Endodermal cell (in vitro differentiated cells): ENCODE results near the gene ACO2. TPM values are rescaled to one million over a fixed set of nuclear protein-coding genes. Genes with fewer than 3 reads are reported as not detected.

Experiments
- DNase-seq: peaks from one replicate; pipeline ENCODE4 v3.0.0-alpha.2; 2017
- H3K27ac ChIP-seq: 2 replicates; pipeline ENCODE4 v1.5.1; 2013; ENCODE audit warnings: mild to moderate bottlenecking, low read depth, low read length, moderate library complexity
- H3K27me3 ChIP-seq: 2 replicates; pipeline ENCODE4 v1.6.1; 2013; ENCODE audit warnings: mild to moderate bottlenecking, low read length, moderate library complexity; ENCODE audit not compliant: insufficient read depth, control insufficient read depth, poor library complexity, severe bottlenecking
- H3K36me3 ChIP-seq: 2 replicates; pipeline ENCODE4 v1.7.0; 2013; ENCODE audit warnings: mild to moderate bottlenecking, low read length, moderate library complexity; ENCODE audit not compliant: control insufficient read depth, insufficient read depth
- H3K4me1 ChIP-seq: one replicate; pipeline ENCODE4 v1.7.0; 2013; ENCODE audit warnings: low read length; ENCODE audit not compliant: control insufficient read depth, insufficient read depth
- H3K4me3 ChIP-seq: 2 replicates; pipeline ENCODE4 v1.5.1; 2013; ENCODE audit warnings: mild to moderate bottlenecking, low read length, moderate library complexity
- H3K9ac ChIP-seq: 2 replicates; pipeline ENCODE4 v1.6.1; 2013; ENCODE audit warnings: mild to moderate bottlenecking, low read length, moderate library complexity; ENCODE audit not compliant: poor library complexity, severe bottlenecking; ENCODE audit errors: extremely low read depth
- H3K9me3 ChIP-seq: 2 replicates; pipeline ENCODE4 v1.6.1; 2013; ENCODE audit warnings: mild to moderate bottlenecking, low read length, moderate library complexity; ENCODE audit not compliant: control insufficient read depth
- H3K27ac Mint-ChIP-seq: 2 replicates; pipeline ENCODE4 v1.8.0; 2020; ENCODE audit warnings: mixed read lengths
- H3K27me3 Mint-ChIP-seq: 2 replicates; pipeline ENCODE4 v1.8.0; 2021; ENCODE audit warnings: mild to moderate bottlenecking, mixed read lengths; ENCODE audit not compliant: insufficient read depth
- H3K36me3 Mint-ChIP-seq: 2 replicates; pipeline ENCODE4 v1.8.0; 2020; ENCODE audit warnings: low read depth, mixed read lengths
- H3K4me1 Mint-ChIP-seq: 2 replicates; pipeline ENCODE4 v1.8.0; 2020; ENCODE audit warnings: mixed read lengths
- H3K4me3 Mint-ChIP-seq: 2 replicates; pipeline ENCODE4 v1.8.0; 2020; ENCODE audit warnings: mild to moderate bottlenecking, moderate library complexity, mixed read lengths
- H3K9me3 Mint-ChIP-seq: 2 replicates; pipeline ENCODE4 v1.8.0; 2020; ENCODE audit warnings: mild to moderate bottlenecking, mixed read lengths
- WGBS, 2 experiments: methylation state at CpG; one replicate each; pipeline versions ENCODE4 v1.1.5 to v1.1.7; 2013; ENCODE audit warnings: missing lambda C conversion rate in 2 of 2, mixed read lengths in 1 of 2; ENCODE audit not compliant: insufficient coverage in 1 of 2, insufficient read length in 1 of 2; 5-methylcytosine and 5-hydroxymethylcytosine counted together
- total RNA-seq, 2 donors: library from RNA; stranded (reverse); fragmentation: NEBNext Ultra II Directional in 1 of 2; extraction: Animal tissue kit (Norgen Biotek cat#: 25700) in 1 of 2; gene quantifications; 2 replicates in 1 of 2; 3 replicates in 1 of 2; pipeline ENCODE4 v1.2.1, GENCODE V29; 2021
- TF ChIP-seq, protein P1 (sequence below): fragments of 200-600 bp; sonication (generic); conservative IDR thresholded peaks from 2 replicates; pipeline ENCODE4 v1.5.0; 2021; ENCODE audit warnings: antibody characterized with exemption, mild to moderate bottlenecking

Gene ACO2
- total RNA-seq, 2 donors from 2014 or later = 69.0 to 82.3 TPM

DNA sequence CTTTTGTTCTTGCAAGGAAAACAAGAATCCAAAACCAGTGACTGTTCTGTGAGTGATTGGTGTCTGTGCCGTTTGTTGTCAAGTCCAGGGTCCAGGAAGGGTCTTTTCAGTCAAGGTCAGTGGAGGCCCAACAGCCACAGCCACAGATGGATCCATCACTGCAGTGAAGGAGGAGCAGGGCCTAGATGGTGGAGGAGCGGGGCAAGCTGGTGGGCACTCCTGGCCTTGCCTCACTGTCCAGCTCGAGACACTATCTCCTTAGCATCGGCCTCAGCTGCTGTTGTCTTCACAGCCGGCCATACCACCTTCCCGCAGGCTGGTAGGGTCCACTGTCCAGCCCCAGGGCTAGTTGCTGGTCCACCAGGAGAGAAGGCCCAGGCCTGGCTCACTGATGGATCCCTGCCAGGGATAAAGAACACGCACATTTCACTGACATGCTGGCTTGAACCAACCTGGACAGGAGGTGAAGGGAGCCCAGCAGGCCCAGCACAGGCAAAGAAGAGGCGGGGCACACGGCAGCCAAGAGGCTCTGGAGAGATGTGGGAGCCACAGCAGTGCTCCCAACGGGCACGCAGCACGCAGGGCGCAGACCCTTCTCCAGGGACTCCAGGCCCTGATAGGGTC lies 60.1 kb downstream of the ACO2 start:
- H3K27me3 Mint-ChIP-seq = no peaks in the 10 kb centered on the region
- H3K4me3 Mint-ChIP-seq = no peak overlapping the region
- H3K4me1 ChIP-seq = peaks cover 2% of the 10 kb centered on the region
- H3K36me3 ChIP-seq = peaks cover 71% of the 10 kb centered on the region
- H3K4me3 ChIP-seq = no peak overlapping the region
- H3K9ac ChIP-seq = no peak overlapping the region
- TF ChIP-seq, protein P1, sequence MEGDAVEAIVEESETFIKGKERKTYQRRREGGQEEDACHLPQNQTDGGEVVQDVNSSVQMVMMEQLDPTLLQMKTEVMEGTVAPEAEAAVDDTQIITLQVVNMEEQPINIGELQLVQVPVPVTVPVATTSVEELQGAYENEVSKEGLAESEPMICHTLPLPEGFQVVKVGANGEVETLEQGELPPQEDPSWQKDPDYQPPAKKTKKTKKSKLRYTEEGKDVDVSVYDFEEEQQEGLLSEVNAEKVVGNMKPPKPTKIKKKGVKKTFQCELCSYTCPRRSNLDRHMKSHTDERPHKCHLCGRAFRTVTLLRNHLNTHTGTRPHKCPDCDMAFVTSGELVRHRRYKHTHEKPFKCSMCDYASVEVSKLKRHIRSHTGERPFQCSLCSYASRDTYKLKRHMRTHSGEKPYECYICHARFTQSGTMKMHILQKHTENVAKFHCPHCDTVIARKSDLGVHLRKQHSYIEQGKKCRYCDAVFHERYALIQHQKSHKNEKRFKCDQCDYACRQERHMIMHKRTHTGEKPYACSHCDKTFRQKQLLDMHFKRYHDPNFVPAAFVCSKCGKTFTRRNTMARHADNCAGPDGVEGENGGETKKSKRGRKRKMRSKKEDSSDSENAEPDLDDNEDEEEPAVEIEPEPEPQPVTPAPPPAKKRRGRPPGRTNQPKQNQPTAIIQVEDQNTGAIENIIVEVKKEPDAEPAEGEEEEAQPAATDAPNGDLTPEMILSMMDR = no peak
- H3K27me3 ChIP-seq = no peaks in the 10 kb centered on the region
- no peaks in the 10 kb centered on the region for H3K9me3 ChIP-seq
- H3K27ac ChIP-seq = no peak overlapping the region
- H3K4me1 Mint-ChIP-seq = no peaks in the 10 kb centered on the region
- 93 to 97% methylated on average over 10 to 13 of the region's 13 CpGs for WGBS, 2 experiments
- H3K36me3 Mint-ChIP-seq = peaks cover 54% of the 10 kb centered on the region
- no peaks in the 10 kb centered on the region for H3K9me3 Mint-ChIP-seq
- no peak for DNase-seq
- no peak overlapping the region for H3K27ac Mint-ChIP-seq

DNA sequence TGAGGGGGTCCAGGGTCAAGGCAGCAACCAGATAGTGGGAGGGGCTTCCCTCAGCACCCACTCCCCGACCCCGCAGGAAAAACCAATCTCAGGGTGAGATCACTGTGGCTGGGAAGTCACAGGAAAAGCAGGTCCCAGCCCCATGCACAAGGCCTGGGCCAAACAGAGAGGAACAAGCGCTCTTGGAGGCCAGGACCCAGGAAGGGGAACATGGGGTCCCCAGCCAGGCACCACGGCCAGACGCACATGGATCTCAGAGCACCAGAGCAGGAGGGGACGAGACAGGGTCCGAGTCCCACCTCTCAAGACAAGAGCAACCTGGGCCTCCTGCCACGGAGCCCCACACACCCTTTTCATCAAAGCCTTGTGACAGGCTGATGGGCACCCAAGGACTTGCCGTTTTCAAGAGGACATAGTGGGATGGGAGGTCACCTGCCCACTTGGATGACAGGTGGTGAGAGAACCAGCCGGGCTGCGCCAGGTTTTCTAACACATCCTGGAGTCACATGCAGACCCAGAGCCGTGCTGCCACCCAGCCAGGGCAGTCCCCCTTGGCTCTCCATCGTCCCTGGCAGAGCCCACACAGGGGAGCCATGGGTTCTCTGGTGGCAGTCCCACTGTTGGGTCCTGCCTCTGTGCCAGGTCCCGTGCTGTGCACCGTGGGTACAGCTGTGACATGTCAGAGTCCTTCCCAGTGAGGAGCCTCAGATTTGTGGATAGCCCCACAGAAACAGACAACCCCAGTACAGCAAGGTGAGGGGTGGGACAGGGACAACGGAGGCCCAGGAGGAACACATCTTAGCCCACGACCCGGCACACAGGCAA lies 62.2 kb downstream of the ACO2 start:
- DNase-seq = no peak
- TF ChIP-seq, protein P1 = no peak
- no peak overlapping the region for H3K4me3 ChIP-seq
- peak overlapping the region; percentile 70 for H3K27ac Mint-ChIP-seq
- H3K36me3 ChIP-seq = peaks cover 62% of the 10 kb centered on the region
- no peaks in the 10 kb centered on the region for H3K27me3 Mint-ChIP-seq
- H3K9me3 ChIP-seq = no peaks in the 10 kb centered on the region
- no peaks in the 10 kb centered on the region for H3K4me1 Mint-ChIP-seq
- H3K36me3 Mint-ChIP-seq = peaks cover 52% of the 10 kb centered on the region
- H3K9ac ChIP-seq = no peak overlapping the region
- H3K4me3 Mint-ChIP-seq = no peak overlapping the region
- H3K27ac ChIP-seq = no peak overlapping the region
- H3K9me3 Mint-ChIP-seq = no peaks in the 10 kb centered on the region
- H3K4me1 ChIP-seq = peaks cover 2% of the 10 kb centered on the region
- no peaks in the 10 kb centered on the region for H3K27me3 ChIP-seq
- 95 to 96% methylated on average over 14 to 18 of the region's 18 CpGs for WGBS, 2 experiments

DNA sequence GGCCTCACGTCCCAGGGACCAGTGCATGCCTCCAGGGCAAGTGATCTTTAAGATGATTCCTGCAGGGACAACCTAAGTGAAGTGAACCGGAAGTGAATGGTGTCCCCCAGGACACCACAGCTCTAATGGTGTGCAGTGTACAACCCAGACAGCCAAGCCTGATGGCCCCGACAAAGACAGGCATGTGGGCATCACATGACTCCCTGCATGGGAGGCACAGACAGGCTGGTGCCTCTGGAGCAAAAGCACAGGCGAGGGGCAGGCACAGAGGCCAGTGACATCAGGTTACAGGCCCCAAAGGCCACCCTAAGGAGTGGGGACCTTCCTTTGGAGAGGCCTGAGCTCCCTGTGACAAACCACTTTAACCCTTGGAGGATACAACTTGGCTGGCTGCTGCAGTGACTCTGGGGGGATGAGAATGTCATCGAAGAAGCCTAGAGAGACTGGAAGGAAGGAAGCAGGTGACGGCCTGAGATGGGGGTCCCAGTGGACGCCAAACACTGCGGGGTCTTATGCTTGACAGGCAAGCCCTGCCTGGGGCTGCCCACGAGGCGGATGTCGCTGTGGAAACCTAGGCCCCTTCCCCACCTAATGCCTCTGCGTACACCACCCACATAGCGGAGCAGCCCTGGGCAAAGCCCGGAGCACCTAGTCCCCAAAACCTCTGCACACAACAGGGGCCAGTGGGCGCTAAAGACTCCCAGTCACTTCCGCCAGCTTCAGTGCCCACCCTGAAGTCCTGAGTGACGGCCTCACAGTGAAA lies 63.0 kb downstream of the ACO2 start:
- no peaks in the 10 kb centered on the region for H3K27me3 ChIP-seq
- no peak overlapping the region for H3K4me3 Mint-ChIP-seq
- WGBS, 2 experiments = 92 to 94% methylated on average over 12 to 17 of the region's 17 CpGs
- no peak overlapping the region for H3K27ac Mint-ChIP-seq
- no peak overlapping the region for H3K27ac ChIP-seq
- H3K9me3 ChIP-seq = no peaks in the 10 kb centered on the region
- no peak for DNase-seq
- TF ChIP-seq, protein P1 = no peak
- no peaks in the 10 kb centered on the region for H3K27me3 Mint-ChIP-seq
- no peaks in the 10 kb centered on the region for H3K4me1 Mint-ChIP-seq
- H3K4me1 ChIP-seq = peaks cover 2% of the 10 kb centered on the region
- no peaks in the 10 kb centered on the region for H3K9me3 Mint-ChIP-seq
- H3K9ac ChIP-seq = no peak overlapping the region
- peaks cover 53% of the 10 kb centered on the region for H3K36me3 Mint-ChIP-seq
- H3K4me3 ChIP-seq = no peak overlapping the region
- peaks cover 55% of the 10 kb centered on the region for H3K36me3 ChIP-seq
